ENCODE results near the gene LRRC8A.

GRCh38 chr9:128913995-128914772 lies 32.3 kb downstream of the LRRC8A start:
- TF ChIP-seq CTCF (IDR thresholded peaks at IDR 0.05 in 2 of 3, conservative IDR thresholded peaks at IDR 0.05 in 1 of 3; ENCODE audit: borderline replicate concordance in 1 of 3, insufficient read depth in 1 of 3, low read depth in 2 of 3, low read length in 2 of 3) (no peak), MAX (IDR thresholded peaks at IDR 0.05) (no peak), ATF3 (IDR thresholded peaks at IDR 0.05) (no peak), JUND (IDR thresholded peaks at IDR 0.05) (no peak), POLR2A (IDR thresholded peaks at IDR 0.05; ENCODE audit: borderline replicate concordance, extremely low read depth, insufficient read depth, insufficient read length) (no peak), EZH2phosphoT487 (IDR thresholded peaks at IDR 0.05; ENCODE audit: borderline replicate concordance) (no peak), POLR2AphosphoS5 (IDR thresholded peaks at IDR 0.05; ENCODE audit: low read depth, low read length) (no peak), EZH2 (IDR thresholded peaks at IDR 0.05) (no peak), SIN3A (IDR thresholded peaks at IDR 0.05; ENCODE audit: low read depth) (no peak), TCF7L2 (IDR thresholded peaks at IDR 0.05; ENCODE audit: borderline replicate concordance, extremely low read depth, insufficient read depth, insufficient read length) (no peak), ZFX (IDR thresholded peaks at IDR 0.05) (no peak)
